Ramos (cell line): ENCODE results near the gene C12orf57.
"Not testable (repeated sequence)": the region's sequence is repeated elsewhere in the genome, so short reads cannot be mapped to it uniquely, and the experiment has no call there.

Experiments used
- in situ Hi-C: fragments of 300-500 bp; cut with MboI; formaldehyde crosslinking; loops from one replicate; pipeline ENCODE4 v1.14.3; 2022; ENCODE audit warnings: low sequenced_read_pairs; ENCODE audit not compliant: unreplicated experiment

The C12orf57 gene

DNA sequence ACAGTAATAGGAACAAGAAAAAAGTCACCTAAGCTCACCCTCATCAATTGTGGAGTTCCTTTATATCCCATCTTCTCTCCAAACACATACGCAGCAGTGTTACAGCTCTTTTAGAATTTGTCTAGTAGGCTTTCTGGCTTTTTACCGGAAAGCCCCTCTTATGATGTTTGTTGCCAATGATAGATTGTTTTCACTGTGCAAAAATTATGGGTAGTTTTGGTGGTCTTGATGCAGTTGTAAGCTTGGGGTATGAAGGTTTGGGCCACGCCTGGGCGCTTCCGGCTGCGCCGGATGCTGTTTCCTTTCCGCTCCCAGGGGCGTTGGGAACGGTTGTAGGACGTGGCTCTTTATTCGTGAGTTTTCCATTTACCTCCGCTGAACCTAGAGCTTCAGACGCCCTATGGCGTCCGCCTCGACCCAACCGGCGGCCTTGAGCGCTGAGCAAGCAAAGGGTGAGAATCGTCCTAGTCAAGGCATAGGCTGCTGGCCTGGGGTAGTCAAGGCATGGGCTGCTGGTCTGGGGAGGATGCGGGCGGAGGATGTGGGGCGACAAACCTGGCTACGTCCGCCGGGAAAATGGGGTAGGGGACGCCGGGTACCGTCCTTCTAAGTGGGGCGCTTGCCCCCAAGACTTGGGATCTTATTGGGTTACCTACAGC lies at the start of gene C12orf57, which contains the start of gene RNU7-1:
C12orf57 (plus strand) TSS at position 301 of the 659 bp plus-strand sequence; CDS start at position 401, 100 bp downstream.
RNU7-1 (plus strand) TSS at position 95 of the 659 bp plus-strand sequence.
- in situ Hi-C loops: no loop called here

- in situ Hi-C loops: no loop called here
Measured at GRCh38 chr12:6894321-6894720, 49.5 kb upstream of the C12orf57 start.

DNA sequence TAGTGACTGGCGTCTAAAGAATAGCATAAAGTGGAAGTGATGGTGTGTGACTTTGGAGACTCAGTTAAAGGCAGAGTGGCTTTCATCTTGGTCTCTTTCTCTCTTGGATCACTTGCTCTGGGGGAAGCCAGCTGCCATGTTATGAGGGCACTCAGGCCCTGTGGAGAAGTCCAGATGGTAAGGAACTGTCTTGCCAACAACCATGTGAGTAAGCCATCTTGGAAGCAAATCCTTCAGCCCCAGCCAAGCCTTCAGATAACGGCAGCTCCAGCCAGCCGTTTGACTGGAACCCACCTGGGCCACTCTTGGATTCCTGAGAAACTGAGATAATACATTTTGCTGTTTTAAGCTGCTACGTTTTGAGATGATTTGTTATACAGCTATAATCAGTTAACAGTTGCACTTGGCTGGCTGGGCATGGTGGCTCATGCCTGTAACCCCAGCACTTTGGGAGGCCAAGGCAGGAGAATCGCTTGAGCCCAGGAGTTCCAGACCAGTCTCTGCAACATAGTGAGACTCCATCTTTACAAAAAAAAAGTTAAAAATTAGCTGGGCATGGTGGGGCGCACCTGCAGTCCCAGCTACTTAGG lies 46.9 kb upstream of the C12orf57 start:
- in situ Hi-C loops: no loop called here

- in situ Hi-C loops: no loop called here
Measured at GRCh38 chr12:6899427-6899826, 44.4 kb upstream of the C12orf57 start.

DNA sequence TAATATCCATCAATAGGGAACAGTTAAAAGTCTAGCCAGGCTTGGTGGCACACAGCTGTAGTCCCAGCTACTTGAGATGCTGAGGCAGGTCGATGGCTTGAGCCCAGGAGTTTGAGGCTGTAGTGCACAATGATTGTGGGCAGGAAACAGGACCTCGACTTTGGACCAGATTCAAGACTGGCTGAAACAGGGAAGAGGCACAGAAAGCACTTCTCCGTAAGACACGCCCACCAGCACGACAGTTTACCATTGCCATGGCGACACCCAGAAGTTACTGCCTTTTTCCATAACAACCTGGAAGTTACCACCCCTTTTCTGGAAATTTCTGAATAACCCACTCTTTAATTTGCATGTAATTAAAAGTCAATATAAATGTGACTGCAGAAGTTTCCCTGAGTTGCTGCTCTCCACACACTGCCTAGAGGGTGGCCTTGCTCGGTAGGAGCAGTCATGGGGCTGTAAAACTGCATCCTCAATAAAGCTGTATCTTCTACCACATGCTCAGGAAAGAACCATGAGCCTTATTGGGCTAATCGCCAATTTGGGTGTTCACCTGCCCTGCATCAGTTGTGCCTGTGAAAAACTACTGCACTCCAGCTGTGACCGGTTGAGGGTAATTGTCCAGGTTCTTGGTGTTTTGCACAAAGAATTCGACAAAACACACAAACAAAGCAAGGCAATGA lies 43.8 kb upstream of the C12orf57 start:
- in situ Hi-C loops: no loop called here

DNA sequence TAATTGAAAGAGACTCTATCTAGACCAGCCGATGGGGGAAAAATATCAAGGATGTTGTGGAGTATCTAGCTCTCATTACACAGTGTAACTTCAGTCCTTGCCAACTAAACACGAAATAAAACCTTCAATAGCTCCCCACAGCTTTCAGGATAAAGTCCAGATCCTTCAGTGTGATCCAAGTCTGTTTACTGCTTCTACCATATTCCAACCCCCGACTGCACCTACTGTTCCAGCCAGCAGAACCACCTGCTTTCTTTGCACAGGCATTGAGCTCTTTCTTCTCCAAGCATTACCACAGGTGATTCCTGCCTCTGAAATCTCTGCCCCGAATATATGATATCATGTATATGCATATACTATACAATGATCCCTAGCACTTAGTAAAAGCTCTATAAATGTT lies 41.4 kb upstream of the C12orf57 start:
- in situ Hi-C loops: no loop called here

DNA sequence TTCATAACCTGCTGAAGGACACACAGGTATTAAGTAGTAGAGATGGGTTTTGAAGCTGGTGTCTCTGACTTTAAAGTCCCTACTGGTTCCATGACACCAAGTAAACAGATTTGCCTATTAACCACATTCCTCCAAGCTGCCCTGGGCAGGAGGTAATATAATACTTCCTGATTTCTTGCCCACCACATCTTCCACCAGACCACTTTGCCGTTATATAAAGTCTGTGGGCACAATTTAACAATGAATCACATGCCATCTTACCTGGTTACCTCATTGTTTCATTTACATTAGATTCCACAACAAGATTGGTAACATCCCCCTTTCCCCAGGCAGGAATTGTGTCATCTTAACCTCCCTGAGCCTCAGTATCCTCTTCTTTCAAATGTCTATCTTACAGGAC lies 40.1 kb upstream of the C12orf57 start:
- in situ Hi-C loops: no loop called here

DNA sequence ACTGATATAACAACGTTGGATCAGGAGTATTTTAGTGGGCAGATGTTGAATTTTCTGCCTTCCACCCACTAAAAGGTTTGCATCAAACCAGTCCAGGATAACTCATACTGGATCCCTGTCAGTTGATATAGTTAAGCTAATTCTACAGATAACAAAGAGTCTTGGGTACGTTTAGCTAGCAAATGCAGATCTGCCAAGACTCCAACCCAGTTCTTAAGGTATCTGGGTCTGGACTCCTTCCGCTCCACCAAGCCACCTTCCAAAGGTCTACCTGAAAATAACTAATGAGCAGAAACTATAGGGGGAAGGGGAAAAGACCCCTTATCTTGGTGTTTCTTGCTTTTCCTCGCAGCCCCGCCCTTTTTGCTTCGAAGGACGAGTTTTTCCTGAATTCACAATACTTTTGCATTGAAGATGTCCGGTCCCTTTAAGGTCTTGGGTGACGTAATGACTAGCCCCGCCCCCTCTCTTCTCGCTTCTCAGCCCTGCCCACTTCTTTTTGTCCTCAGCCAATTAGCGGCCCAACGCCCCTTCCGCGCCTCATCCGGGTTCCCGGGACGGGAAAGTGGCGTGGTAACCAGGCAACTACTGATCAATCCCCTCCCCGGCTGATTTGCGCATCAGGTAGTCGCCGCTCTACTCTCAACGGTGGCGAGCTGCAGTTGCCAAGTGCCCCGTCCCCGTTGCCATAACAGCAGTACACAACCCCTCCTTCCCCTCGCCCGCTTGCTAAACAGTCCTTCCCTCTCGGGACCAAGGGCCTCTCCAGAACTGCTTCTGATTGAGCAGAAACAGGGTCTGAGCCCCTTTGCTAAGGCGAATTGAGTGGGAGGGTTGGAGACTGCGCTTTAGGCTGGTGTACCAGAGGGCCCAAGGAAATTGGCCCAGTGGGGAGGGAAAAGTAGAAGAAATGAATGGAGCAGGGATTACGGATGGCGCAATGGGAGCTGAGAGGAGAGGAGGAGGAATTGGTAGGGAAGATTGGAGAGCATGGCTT lies 39.2 kb upstream of the C12orf57 start, which contains the start of gene LRRC23:
LRRC23 (plus strand) TSS at position 543 of the 997 bp plus-strand sequence. CDS start 812 bp downstream, outside the sequence.
- in situ Hi-C loops: no loop called here

- in situ Hi-C loops: no loop called here
Measured at GRCh38 chr12:6905414-6906040, 38.3 kb upstream of the C12orf57 start.

GRCh38 chr12:6908141-6908540 lies 35.7 kb upstream of the C12orf57 start:
- in situ Hi-C loops: not testable (repeated sequence)

DNA sequence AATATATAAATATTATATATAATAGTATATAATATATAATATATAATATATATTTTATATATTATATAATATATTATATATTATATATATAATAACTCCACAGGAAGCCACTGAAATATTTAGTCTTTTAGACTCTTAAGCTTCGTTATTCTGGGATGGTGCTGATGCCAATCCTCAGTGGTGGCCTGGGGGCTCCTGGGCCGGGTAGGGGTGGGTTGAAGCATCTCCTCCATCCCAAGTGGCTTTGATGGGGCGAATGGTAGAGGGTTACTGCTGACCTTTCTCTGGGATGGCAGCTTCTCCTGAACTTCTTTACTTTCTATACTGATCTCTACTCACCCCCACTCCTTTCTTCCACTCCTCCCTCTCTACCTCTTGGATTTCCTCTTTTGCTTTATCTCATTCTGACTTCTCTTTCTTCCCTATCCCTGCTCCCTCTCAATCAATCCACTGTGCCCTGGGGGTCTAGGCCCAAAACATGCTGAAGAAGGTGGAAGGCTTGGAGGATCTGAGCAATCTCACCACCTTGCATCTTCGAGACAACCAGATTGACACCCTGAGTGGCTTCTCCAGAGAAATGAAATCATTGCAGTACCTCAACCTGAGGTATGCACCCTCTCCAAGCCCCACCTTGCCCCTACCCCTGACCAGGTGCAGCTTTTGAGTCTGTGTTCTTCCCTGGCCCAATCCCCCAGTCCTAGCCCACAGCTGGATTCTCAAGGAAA lies 34.2 kb upstream of the C12orf57 start:
- in situ Hi-C loops: no loop called here

DNA sequence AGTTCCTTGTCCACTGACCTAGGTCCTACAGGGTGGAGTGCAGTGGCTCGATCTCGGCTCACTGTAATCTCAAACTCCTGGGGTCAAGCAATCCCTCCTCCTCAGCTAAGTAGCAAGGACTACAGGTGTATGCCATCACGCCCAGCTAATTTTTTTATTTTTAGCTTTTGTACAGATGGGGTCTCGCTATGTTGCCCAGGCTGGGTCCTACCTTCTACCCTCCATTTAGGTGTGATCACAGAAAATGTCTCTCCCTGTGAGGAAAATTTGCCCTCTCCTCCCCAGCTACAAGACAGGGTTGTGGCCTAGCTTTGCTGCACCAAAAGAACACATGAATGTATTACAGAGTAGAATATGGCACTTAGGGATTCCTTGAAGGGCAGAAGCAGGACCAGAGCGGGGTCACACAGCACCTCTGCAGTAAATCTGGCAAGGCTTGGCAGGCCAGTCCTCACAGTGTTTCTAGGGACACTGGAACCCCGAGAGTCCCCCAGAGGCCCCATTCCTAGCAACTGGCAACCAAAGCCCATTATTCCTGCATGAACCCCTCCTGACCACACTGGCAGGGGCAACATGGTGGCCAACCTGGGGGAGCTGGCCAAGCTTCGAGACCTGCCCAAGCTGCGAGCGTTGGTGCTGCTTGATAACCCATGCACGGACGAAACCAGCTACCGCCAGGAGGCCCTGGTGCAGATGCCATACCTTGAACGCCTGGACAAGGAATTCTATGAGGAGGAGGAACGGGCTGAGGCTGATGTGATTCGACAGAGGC lies 31.5 kb upstream of the C12orf57 start:
- in situ Hi-C loops: no loop called here

DNA sequence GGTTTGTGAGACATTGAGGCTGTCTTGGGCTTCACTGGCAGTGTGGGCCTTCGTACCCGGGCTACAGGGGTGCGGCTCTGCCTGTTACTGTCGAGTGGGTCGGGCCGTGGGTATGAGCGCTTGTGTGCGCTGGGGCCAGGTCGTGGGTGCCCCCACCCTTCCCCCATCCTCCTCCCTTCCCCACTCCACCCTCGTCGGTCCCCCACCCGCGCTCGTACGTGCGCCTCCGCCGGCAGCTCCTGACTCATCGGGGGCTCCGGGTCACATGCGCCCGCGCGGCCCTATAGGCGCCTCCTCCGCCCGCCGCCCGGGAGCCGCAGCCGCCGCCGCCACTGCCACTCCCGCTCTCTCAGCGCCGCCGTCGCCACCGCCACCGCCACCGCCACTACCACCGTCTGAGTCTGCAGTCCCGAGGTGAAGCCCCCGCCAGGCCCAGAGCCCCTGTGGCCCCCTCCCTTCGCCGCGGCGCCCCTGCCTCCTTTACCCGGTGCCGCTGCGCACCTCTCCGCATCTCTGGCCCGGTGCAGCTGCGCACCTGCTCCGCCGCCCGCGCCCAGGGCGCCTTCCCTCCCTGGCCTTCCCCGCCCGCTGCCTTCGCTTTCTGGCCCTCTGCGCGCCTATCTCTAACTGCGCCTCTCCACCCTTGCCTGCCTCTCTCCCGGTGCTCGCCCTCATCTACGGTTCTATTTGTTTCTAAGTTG lies 29.4 kb upstream of the C12orf57 start, which contains the start of gene ENO2:
ENO2 (plus strand) TSS at position 335 of the 701 bp plus-strand sequence. CDS start 1,253 bp downstream, outside the sequence.
- in situ Hi-C loops: no loop called here

GRCh38 chr12:6914947-6915788 lies 28.7 kb upstream of the C12orf57 start:
- in situ Hi-C loops: no loop called here

DNA sequence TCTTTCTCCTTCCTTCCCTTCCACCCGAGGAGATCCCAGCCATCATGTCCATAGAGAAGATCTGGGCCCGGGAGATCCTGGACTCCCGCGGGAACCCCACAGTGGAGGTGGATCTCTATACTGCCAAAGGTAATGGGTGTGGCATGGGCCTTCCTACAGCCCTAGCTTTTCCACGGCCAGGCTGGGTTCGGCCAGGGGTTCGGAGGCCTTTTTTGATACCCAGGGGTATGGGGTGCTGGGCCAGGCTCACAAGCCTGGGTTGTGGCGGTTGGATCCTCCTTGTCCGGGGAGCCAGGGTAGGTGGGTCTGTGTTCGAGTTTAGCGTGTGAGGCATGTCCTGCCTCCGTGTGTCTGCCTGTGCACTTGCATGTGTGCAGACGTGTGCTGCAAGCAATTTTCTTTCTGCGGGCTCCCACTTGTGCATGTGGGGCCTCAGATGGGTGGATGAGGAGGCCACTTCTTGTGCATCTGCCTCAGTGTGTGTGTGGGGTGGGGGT lies 28.0 kb upstream of the C12orf57 start:
- in situ Hi-C loops: no loop called here

DNA sequence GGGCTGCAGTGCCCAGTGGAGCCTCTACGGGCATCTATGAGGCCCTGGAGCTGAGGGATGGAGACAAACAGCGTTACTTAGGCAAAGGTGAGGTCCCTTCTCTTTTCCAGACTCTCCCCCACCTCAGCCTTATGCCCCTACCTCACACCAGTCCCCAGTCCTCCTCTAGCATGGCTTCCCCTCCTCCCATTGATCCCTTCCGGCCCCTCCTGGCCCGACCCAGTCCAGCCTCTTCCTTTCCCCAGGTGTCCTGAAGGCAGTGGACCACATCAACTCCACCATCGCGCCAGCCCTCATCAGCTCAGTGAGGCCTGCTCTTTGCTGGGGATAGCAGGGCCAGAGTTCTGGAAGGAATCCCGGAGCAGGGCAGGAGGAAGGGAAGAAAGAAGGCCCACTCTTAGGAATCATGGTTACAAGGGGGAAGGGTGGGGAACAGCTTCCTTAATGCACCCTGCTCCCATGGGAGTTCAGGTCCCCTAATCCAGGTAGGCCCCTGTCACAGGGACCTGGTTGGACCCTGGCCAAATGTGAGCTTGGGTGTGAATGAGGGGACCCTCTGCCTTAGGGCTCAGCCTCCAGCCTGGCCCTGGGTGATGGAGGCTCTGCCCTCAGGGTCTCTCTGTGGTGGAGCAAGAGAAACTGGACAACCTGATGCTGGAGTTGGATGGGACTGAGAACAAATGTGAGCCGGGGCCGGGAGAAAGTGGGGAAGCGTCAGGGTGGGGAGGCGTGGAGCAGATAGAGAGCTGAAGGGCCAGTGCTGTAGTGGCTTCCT lies 27.2 kb upstream of the C12orf57 start:
- in situ Hi-C loops: no loop called here
